GM12872 (cell line): Measurements from ENCODE around the gene RHPN2.

ENCODE experiments used
- TF ChIP-seq, protein P1 (sequence below): IDR thresholded peaks from 3 replicates; pipeline ENCODE4 v1.5.1; 2011; ENCODE audit warnings: low read depth, mild to moderate bottlenecking, low read length, moderate library complexity; ENCODE audit not compliant: insufficient read depth

RHPN2 gene

DNA sequence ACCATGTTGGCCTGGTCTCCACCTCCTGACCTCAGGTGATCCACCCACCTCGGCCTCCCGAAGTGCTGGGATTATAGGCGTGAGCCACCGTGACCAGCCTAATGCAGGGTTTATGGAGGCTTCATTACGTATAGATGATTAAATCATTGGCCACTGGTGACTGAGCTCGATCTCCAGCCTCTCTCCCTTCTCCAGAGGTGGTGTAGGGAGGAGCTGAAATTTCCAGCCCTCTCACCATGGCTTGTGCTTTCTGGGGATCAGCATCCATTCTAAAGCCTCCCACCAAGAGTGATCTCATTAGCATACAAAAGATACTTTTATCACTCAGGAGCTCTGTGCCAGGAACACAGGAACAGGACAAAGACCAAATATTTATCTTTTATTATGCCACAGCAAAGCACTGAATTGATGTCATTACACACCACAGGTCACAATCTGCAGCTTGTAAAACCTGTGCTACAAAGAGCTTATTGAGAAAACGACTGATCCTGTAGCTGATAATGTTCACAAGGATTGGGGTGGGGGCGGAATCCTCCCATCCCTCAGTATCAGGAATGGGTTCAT is 32.4 kb downstream of the RHPN2 start:
- TF ChIP-seq, protein P1, sequence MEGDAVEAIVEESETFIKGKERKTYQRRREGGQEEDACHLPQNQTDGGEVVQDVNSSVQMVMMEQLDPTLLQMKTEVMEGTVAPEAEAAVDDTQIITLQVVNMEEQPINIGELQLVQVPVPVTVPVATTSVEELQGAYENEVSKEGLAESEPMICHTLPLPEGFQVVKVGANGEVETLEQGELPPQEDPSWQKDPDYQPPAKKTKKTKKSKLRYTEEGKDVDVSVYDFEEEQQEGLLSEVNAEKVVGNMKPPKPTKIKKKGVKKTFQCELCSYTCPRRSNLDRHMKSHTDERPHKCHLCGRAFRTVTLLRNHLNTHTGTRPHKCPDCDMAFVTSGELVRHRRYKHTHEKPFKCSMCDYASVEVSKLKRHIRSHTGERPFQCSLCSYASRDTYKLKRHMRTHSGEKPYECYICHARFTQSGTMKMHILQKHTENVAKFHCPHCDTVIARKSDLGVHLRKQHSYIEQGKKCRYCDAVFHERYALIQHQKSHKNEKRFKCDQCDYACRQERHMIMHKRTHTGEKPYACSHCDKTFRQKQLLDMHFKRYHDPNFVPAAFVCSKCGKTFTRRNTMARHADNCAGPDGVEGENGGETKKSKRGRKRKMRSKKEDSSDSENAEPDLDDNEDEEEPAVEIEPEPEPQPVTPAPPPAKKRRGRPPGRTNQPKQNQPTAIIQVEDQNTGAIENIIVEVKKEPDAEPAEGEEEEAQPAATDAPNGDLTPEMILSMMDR: no peak

DNA sequence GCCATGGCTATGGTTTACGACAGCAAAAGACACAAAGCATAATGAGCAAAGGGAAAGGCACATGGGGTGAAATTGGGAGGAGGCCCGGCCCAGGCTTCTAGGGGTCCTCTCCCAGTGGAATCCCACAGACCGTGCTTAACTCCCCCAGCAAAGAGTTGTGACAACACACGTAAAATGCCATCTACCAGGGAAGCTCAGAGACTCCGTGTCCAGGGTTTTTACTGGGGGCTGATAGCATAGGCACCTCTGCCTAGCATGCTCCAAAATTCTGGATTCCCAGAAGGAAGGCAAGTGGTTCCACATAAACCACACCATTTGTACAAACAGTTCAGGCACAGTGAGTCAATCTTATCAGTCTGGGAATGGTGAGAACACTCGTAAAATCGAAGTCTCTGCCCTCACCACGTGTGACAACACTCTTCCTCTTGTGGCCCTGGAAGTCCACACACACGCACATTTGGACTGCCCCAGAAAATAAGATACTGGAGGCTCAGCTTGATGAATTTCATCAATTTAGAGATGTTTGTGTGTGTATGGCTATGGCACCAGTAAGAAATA is 34.9 kb downstream of the RHPN2 start:
- TF ChIP-seq, protein P1: no peak

DNA sequence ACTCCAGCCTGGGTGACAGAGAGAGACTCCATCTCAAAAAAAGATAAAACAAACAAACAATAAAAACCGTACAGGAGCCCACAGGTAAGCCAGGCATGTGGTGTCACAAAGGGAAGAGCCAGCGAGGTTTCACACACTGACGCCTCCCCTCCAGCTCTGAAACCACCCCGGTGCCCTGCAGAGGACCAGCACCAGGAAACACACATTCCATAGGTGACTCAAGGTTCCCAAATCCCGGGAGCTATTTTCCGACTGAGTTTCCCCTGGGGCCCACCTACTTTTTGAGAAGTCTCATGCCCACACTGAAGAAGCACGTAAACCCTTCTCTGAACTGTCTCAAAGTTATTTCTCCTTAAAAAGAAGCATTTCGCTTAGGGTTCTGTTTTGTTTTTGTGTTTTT is 40.3 kb downstream of the RHPN2 start:
- TF ChIP-seq, protein P1: no peak

DNA sequence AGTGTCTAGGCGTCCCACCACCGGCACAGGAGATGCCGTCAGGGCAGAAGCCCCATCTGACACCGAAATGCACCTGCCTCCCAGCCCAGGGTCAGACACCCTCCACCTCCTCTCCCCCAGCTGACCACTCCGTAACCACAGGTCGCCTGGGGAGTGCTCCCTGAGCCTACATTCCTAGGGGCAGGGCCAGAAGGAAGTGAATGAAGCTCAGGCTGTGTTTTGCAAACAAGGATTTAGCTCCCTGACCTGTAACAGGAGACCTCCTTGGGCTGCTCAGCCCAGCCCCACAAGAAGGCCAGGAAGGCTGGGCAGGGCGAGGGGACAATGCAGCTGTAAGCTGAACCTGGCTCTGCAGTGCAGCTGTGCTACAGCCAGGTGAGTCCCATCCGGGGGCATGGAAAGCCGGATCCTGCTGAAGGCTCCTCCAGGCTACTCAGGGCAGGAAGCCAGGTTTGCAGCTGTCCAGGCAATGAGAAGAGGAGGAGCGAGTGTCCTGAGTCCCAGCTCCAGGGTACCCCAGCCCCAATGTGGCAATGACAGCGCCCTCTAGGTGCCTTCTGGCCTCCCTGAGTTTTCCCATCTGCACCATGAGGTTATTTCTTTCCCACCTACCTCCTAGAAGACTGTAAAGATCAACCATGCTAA is 42.1 kb downstream of the RHPN2 start:
- TF ChIP-seq, protein P1: 0 out of 3 replicates have a peak, but pooled peaks have one; percentile 10

DNA sequence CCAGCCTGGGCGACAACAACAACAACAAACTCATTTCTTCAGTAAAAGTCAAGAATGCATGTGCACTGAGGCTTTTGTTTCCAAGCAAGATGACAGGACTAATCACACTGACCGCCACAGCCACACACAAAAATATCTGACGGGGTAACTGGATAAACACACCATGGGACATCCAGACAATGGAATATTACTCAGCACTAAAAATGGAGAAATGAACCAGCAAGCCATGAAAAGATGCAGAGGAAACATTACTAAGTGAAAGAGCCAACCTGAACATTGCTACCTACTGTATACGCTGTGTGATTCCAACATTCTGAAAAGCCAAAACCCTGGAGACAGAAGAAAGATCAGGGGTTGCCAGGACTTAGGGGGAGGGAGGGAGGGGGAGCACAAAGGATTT is 56.0 kb downstream of the RHPN2 start:
- TF ChIP-seq, protein P1: no peak

DNA sequence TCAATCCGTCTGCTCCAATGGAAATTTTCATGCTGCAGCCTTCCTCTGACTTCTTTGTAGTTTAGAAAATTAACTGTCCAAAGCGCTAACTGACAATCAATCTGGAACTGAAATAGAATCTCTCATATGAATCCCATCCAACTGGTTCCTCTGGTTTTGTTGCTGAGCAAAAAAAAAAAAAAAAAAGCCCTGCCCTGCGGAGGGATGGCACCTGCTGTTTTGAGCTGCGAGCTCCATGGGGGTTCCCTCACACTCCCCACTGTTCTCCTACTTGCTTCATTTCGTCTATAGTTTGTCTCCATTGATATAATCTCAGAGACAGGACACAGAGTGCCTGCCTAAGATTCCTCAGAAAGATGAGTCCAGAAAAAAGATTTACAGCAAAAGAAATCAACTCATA is 59.2 kb downstream of the RHPN2 start:
- TF ChIP-seq, protein P1: no peak

DNA sequence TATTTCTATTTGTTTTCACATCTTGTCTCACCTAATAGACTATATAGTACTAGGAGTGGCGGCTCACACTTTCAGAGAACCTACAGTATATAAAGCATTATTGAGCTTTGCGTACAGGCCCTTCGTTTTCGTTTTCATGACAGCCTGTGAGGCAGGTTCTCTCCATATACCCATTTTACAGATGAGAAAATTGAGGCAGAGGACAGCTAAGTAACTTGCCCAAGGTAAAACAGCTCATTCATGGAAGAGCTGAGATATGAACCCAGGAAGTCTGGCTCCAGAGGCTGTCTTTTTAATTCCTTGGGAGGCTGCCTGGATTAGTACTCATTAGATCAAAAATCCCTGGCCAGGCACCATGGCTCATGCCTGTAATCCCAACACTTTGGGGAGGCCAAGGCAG is 63.8 kb downstream of the RHPN2 start:
- TF ChIP-seq, protein P1: no peak
